Measurements from ENCODE around the gene JAKMIP3.

The JAKMIP3 gene

DNA sequence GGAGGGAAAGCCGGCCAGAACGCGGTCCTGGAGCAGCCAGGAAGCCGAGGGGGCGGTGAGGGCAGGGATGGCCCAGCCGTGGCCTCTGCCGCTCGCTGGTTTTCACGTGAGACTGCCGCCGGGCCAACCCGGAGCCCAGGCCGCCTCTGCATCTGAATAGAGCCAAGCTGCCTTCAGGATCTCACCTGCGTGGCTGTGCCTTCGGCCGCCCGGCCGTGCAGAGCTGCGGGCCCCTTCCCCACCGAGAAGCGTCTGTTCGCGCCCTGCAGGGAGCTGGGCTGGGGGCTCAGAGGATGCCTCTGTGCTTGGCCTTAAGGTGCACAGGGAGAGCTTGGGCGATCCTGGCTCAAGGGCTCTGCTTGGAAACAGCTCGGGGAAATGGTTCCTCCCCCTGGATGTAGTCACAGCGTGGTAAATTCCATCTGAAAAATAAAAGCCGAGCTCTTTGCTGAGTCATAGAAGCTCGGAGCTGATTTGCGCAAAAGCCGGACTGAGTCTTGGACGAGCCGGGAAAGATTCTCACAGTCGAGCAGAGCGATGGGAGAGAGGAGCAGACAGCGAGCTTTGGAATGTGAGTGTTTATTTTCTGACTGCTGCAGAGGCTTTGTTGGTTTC lies at the start of gene JAKMIP3:
Gene JAKMIP3 (plus strand): TSS at position 456 of the 615 bp plus-strand sequence. CDS start 38,863 bp downstream, outside the sequence.
- DNase-seq, result no peak

DNA sequence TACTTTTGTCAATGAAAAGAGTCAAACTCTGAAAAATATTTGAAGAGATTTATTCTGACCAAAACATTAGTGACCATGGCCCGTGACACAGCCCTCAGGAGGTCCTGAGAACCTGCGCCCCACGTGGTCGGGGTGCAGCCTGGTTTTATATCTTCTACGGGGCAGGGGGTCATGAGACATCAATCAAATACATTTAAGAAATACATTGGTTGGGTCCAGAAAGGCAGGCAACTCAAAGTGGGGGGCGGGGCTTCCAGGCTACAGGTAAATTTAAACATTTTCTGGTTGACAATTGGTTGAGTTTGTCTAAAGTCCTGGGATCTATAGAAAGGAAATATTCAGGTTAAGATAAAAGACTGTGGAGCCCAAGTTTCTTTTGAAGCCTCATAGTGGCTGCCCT lies 49.2 kb upstream of the JAKMIP3 start:
- no peak for DNase-seq

DNA sequence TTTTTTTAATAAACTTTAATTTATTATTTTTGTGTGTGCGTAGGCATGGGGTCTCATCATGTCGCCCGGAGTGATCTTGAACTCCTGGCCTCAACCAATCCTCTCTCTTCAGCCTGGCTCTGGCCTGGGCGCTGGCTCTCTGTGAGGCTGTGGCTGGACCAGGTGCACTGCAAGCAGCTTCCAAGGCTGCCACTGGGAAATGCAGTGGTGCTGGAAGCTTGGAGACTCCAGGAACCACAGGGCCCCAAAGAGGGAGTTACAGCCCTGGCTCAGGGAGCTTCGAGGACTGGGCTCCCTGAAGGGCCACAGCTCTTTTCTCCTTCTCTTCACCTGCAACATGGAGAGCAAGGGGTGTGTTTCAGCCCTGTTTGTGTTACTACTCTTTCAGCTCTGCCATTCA lies 47.3 kb upstream of the JAKMIP3 start:
- no peak for DNase-seq

DNA sequence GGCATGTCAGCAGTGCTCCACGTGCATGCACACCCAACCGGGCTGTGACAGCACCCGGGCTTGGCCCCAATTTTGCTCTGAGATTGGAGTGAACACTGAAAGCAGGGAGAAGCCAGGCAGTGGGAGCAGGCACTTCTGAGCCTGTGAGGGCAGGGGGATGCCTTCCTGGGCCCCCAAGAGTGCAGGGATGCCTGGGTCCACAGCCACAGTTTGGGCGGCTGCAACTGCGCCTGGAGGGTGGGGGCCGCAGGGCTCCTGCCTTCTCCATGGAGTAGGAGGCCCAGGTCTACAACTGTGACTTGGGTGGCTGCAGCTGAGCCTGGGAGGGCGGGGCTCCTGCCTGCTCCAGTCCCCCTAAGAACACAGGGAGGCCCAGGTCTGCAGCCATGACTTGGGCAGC lies 46.4 kb upstream of the JAKMIP3 start:
- no peak for DNase-seq

DNA sequence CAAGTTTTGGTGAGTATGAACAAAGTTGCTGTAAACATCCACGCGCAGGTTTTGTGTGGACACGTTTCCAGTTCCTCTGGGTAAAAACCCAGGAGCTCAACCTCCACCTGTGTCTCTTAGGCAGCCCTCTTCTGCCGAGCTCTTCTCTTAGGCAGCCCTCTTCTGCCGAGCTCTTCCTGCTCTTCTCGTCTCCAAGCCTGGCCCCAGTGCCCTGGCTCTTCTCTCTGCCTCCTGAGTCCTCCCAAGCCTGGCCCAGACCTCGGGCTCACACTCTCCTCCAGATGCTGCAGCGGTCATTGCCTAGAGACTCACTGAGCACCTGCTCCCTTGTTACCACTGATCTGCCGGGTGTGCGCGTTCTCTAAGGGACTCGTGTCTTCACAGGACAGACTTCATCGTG lies 45.3 kb upstream of the JAKMIP3 start:
- DNase-seq, result no peak

DNA sequence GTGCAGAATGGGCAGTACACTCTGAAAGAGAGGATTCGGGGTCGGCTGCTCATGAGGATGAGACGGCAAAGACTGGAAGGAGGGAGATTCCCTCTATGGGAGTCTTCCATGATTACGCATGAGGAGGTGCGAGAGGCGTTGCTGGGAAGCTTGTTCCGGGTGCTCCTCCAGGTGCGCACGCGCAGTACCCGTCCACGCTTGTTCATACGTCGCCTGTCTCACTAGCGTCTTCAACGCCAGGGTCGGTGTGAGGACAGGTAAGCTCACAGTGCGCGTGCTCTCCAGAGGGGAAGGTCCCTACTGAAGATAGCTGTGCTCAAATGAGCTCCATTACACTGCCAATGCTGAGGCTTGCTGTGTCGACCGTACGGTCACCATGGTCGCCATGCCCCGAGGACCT lies 44.7 kb upstream of the JAKMIP3 start:
- no peak for DNase-seq

DNA sequence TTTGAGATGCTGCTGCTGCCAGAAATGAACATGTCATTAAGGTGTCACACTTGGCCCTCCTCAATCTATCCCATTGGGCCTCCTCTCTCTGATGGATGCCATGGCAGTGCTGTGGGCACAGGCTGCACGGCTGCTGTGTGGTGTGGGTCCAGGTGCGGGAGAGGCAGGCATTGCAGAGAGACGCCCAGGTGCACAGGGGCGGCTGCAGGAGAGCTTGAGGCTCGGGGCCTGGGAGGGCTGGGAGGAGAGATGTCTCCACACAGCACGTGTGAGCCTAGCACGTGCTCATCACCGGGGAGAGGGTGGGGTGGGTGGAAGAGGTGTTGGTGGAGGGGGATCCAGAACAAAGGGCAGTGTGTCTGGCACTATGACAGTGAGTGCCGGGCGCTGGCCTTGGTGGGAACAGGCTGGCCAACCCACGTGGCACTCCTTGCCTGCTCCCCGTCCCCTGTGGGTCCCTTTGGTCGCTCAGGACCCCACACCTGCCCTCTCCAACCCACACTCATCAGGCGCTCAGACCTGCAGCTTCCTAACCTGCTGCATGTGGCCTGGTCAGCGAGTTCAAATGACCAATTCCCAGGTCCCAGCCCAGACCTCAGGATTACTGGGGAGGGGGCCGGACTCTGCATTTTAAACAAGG lies 44.1 kb upstream of the JAKMIP3 start:
- DNase-seq, result no peak

DNA sequence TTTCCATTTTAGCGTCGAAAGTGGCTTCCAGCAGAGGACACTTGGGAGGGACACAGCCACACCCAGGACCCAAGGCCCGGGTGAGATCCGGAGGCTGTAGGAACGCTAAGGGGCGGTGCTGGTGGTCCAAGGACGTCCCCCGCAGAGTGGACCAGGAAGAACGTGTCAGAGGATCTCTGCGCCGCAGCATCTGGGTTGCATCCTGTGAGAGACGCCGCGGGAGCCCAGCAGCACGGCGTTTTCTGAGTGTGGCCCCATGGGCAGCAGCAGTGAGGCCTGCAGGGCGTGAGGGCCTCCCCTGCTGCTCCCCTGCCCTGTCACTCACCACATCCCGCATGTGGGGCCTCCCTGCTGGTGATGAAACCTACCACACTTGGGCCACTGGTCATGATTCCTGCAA lies 43.5 kb upstream of the JAKMIP3 start:
- DNase-seq, result no peak

DNA sequence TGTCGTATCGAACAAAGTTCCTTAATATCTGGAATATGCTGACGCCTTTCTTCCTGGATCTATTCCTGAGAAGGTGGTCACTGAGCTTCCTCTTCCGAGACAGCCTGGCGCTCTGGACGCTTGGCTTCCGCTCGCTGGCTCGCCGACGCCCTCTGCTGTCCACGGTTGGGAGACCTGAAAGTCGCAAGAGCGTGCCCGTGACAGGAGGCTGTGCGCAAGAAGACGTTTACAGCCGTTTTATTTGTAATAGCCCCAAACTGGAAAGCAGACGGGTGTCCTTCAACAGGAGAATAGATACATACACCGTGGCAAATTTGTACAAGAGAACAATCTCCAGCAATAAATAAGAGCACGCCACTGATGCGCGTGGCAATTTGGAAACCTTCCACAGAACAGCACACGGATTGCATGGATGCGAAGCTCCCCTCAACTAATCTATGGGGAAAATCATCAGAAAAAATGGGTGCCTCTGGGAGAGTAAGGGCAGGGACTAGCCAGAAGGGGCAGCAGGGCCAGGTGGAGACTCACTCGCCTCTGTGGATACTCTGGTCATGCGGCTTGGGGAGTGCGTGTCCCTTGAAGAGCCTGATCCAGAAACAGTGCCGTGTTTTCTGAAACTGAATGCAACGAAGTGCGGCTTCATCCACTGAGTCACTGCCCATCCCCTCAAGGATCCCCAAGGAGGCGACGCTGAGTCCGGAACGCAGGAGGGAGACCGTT lies 42.5 kb upstream of the JAKMIP3 start:
- no peak for DNase-seq

DNA sequence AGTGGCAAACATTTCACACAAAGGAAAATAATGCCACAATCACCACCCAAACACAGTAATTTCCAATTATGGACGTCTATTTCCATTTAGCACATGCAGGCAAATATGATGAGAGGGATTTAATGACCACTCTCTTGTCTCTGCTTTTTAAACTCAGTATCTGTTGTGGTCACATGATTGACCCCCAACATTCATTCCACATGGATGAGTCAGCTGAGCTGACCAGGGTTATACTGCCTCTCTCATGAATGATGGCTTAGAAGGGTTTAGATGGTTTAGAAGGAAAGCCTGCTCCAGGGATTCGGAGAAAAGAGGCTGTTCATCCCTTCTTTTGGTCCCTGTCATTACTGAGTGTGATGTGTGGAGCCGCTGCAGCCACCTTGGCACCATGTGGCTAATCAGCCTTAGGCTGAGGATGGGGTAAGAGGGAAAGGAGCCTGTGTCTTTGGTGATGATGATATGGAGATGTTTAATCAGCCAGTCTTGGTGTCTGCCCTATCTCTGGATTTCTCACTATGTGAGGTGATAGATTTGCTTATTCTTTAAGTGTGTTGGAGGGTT lies 38.2 kb upstream of the JAKMIP3 start:
- no peak for DNase-seq

DNA sequence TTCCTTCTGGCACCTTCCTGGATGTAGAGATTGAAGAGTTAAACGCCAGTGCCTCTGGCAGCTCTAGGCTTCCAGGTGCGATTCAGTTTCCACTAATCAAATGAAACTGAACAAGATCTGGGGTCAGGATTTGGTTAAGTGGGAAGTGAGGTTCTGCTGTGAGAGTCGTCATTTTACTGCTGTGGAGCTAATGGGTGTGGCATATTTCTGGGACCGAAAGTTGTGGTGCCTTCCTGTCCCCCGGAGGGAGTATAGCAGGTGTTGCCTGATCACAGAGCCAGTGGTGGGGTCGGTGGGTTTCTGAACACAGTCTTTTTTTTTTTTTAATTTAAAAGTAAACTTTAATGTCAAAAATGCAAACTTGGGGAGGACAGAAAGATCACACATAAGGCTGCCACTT lies 37.0 kb upstream of the JAKMIP3 start:
- DNase-seq, result no peak

DNA sequence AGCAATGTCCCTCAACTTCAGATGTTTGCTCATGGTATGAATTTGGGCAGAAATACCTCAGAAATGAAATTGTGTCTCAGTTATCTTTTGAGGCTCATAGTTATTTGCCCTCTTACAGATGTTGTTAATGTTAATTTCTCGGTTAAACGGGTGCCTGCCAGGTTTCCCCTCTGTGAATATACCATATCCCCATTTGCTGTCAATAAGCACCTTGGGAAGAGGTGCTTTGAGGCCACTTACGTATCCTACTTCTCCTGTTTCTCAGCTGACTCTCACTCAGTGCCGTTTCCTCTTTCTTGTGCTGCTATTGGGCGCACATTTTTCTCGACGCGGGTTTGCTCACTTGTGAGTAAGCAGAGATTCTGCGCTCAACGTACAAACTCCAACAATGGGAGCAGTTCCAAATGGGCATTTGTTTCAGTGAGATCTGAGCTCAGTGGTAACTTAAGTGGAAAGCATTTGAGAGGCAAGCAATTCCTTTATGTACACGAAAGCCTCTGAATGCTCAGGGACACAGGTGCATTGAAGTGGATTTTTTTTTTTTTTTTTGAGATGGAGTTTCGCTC lies 34.8 kb upstream of the JAKMIP3 start:
- no peak for DNase-seq

DNA sequence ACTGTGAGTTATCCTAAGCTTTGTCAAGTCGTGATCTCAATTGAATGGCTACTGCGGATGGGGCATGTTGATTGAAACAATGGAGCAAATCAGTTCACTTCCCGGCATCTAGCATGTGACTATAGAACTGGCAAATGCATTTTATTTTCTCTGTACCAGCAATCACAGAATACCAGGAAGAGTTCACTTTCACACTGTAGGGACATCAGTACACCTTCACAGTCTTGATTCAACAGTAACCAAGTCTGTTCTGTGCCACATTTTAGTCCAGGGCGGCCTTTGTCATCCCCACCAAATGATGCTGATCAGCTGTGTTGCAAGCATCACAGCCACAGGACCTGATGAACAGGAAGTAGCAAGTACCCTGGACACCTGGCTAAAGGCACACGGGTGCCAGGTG lies 32.1 kb upstream of the JAKMIP3 start:
- DNase-seq, result no peak

DNA sequence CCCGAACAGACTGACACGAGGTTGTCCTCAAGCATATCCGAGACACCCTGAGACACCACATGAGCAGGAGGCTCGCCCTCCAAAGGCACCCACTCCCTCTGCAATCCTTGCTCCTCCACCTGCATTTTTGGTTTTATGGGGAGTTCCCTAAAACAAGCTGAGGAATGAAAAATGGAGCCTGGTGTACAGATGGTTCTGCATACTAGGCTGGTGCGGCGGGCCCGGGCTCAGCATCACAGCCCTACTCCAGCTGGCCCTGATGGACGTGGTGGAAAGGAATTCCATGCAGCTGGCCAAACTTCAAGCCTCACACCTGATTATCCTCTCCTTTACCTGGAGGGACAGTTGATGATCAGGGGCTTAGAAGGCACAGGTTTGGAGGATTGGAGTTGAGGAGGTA lies 30.3 kb upstream of the JAKMIP3 start:
- no peak for DNase-seq

DNA sequence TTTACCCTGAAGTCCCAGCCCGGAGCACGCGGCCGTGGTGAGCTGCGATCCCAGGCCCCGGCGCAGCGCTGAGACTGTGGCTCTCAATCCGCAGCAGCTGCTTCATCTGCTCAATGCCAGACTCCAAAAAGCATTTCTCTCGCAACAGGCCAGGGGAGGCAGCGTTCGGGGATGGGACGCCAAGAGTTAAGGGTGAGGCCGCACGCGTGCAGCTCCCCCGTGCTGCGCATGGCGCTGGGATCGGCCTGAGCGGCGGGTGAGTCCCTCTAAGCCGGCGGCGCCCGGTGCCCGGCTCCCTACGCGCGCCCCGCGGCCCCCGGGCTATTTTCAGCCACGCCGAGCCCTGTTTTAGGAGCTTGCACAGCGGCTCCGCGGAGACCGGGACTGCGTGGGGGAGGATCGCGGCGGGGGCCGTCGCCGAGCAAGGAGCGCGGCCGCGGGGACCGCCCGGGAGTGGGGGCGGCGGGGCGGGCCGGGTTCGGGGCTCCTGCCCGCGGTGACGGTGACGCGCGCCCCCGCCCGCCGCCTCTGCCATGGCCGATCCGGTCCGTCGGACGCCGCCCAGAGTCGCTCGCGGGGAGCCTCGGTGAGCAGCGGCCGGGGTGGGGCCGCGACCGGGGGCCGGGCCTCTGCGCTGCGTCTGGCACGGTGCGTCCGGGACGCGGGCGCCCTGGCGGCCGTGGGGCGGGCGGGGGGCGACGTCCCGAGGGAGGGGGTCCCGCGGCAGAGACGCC lies 29.4 kb upstream of the JAKMIP3 start:
- DNase-seq, result no peak

DNA sequence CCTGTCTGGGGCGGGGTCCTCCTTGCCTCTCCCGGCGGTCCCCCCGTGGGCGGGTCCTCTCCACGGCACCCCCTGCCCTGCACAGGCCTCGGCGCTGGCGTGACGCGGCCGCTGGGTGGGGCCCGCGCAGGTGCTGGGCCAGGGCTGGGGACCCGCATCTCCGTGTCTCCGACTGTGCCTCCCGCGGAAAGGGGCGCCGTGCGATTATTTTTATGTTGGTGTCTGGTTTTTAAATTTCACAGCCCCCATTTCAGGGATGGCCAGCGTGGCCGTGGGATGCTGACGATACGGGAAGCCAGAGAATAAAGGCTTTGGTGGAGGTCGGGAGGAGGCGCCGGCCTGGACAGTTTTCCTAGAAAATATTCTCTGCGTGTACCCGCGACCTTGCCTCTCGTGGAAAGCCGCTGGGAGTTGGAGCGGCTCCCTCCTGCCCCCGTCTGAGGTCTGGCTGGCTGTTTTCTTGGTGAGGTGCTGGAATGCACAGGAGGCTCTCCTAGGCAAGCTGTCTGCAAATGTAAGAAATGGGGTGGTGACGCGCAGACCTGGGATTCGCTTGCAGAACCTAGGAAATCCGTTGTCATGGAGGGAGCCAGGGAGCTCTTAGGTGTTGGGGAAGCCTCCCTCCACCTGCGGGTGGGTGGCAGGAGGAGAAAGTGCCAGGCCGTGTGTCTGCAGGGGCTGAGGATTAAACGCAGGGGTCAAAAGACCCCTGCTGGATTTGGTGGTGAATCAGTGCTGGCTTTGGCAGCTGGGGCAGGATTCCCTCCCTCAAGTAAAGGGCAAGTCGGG lies 28.7 kb upstream of the JAKMIP3 start:
- DNase-seq, result no peak

DNA sequence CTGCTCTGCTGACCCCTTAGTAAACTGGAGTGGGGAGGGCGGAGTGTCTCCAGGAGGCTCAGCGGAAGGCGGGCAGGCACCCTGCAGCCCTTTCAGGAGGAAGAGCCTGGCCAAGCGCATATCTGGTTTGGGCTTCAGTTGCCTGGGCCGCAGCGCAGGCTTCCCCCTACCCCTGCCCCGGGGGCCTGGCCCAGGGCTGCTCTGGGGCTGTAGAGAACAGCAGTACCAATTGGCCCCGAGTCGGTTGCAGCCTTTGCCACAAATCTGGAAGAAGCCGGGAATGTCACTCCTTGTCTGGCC lies 28.1 kb upstream of the JAKMIP3 start:
- no peak for DNase-seq

DNA sequence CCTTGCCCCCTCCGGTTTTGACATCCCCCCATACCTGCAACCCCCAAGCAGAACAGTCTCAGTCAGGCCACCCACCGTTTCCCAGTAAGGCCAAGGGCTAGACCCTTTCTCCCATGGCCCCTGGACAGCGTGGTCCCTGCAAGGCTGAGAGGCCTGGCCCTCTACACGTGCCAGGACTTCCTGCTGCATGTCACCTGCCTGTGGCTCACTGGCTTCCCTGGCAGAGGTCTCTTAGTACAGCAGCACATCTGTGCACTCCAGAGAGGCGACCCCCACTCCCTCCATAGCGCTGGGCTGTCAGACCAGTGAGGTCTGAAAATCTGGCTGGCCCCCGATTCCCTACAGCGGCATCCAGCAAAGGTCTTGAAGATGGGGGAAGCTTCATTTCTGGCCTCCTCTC lies 26.4 kb upstream of the JAKMIP3 start:
- no peak for DNase-seq

DNA sequence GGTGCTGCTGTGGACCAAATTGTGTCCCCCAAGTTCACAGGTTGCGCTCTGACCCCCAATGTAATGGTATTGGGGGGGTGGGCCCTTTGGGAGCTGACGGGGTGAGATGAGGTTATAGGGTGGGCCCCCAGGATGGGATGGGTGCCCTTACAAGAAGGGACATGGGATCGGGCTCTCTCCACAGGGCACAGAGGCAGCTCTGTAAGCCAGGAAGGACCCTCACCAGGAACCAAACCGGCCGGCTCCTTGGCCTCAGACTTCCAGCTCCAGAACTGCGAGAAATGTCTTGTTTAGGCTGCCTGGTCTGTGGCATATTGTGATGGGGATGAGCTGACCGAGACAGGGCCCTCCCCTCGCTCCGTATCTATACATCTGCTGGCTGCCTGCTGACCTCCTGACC lies 25.7 kb upstream of the JAKMIP3 start:
- no peak for DNase-seq

DNA sequence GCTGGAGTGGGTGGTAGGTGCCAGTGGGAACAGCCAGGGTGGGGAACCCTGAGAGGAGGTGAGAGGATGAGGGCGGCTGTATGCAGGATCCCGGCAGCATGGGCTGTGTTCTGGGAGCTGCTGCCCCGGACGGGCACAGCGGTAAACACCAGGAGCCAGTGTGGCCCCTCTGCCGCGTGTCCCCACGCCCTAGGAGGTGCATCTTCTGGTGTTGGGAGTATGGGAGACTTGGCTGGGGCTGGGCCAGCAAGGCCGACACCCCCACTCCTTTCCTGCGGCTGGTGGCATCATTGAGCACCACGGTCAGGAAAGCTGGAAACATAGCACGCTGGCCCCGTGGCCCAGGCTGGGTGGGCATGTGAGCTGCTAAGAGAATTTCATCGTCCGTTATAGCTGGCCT lies 24.4 kb upstream of the JAKMIP3 start:
- DNase-seq, result no peak

DNA sequence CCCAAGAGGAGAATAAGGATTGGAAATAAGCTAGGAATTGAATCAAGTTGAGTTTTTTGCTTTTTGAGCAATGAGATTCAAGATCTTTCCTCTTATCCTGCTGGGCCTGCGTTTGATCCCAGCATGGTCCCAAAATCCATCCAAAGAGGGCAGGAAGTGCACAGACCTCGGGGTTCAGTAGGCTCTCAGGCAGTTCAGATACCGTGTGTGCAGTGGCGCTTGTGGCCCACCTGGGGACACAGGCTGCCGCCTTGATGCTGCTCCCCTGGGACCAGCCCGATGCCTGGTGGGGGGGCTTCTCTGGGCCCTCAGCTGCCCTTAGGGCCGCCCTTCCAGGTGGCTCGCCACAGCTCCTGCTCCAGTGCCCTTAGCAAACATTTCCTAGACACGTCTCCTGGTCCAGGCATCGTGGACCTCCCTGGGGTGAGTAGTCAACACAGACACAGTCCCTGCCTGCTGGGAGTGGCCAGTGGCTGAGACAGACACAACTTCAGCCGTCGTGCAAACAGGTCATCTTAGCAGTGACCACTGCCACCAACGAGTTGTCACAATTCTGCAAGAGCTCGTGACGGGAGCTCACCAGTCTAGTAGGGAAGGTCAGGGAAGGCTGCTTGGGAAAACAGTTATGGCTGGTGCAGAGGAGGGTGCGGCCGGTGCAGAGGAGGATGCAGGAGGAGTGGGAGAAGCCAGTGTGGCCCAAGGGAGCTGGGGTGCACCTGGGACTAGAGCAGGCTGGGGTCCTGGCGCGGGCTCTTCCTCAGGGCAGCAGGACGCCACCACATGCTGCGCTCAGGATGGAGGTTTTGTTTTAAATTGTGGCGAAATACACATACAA lies 21.7 kb upstream of the JAKMIP3 start:
- no peak for DNase-seq

DNA sequence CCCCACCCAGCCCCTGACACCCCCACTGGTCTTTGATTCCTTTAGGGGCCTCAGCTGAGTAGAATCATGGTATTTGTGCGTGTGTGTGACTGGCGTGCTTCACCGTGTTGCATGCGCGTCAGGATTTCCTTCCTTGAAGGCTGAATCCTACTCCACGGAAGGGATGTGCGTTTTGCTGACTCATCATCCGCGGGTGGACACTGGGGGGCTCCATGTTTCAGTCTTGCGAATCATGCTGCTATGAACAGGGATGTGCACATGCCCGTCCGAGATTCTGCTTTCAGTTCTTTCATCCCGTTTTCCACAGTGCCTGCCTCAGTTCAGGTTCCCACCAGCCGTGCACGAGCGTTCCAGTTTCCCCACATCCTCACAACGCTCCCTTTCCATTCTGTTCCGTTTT lies 20.9 kb upstream of the JAKMIP3 start:
- no peak for DNase-seq
